Large intestine (tissue), 3 donors: ENCODE data around the gene GOLIM4. TPM values are rescaled to one million over a fixed set of nuclear protein-coding genes. Genes with fewer than 3 reads are reported as not detected.
A peak's percentile ranks its signal among the peaks of the same experiment; 100 is the strongest.

Source experiments
- DNase-seq, 2 donors: peaks; one replicate each; pipeline versions ENCODE4 v3.0.0 to v3.0.0-alpha.2; 2013
- H3K27ac ChIP-seq: one replicate; pipeline ENCODE4 v1.5.1; 2013; ENCODE audit warnings: low read length
- H3K27me3 ChIP-seq: 2 replicates; pipeline ENCODE4 v1.6.1; 2013; ENCODE audit warnings: low read length; ENCODE audit not compliant: control insufficient read depth, insufficient read depth
- H3K36me3 ChIP-seq: 2 replicates; pipeline ENCODE4 v1.6.1; 2013; ENCODE audit warnings: low read length; ENCODE audit not compliant: control insufficient read depth, insufficient read depth
- H3K4me1 ChIP-seq: one replicate; pipeline ENCODE4 v1.6.1; 2013; ENCODE audit warnings: low read length; ENCODE audit not compliant: control insufficient read depth, insufficient read depth
- H3K4me3 ChIP-seq: one replicate; pipeline ENCODE4 v1.5.1; 2013; ENCODE audit warnings: low read length
- H3K9me3 ChIP-seq: one replicate; pipeline ENCODE4 v1.6.1; 2013; ENCODE audit warnings: mild to moderate bottlenecking, low read depth, low read length, moderate library complexity; ENCODE audit not compliant: control insufficient read depth
- WGBS: methylation state at CpG from one replicate; pipeline ENCODE4 v1.1.5; 2013; ENCODE audit warnings: low lambda C conversion rate; ENCODE audit not compliant: insufficient coverage; 5-methylcytosine and 5-hydroxymethylcytosine counted together
- polyA plus RNA-seq: library from polyadenylated mRNA; unstranded; fragments of 120-200 nt; gene quantifications from one replicate; pipeline ENCODE4 v1.2.1, GENCODE V29; 2013

GOLIM4 gene
- polyA plus RNA-seq, 1 donor: 94.8 TPM

- DNase-seq: no peak
- WGBS: 100% methylated on average over 2 of the region's 3 CpGs
- no peak overlapping the region for H3K4me3 ChIP-seq
Observed at GRCh38 chr3:168100777-168101492, 5.2 kb upstream of the GOLIM4 start.

DNA sequence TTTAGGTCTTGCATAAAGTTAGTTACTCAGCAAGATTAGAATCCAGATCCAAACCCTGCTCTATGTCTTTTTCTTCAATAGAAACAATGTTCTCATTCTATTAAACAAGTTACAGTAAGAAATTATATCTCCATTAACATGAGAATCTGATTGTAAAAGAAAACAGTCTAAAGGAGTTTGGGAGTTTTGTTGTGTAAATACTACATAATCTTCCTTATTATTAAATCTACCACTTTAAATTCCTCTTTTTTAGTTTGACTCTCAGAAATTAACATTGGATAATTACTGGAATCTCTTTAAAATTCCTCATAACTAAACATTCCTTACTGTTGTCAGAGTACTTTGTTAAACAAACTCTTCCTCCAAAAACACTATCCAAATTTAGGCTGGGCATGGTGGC is 1.7 kb upstream of the GOLIM4 start:
- peaks cover 3% of the 10 kb centered on the region for H3K9me3 ChIP-seq
- H3K36me3 ChIP-seq: no peaks in the 10 kb centered on the region
- DNase-seq: no peak
- no peak overlapping the region for H3K4me3 ChIP-seq
- H3K4me1 ChIP-seq: peaks cover 8% of the 10 kb centered on the region
- H3K27me3 ChIP-seq: no peaks in the 10 kb centered on the region
- H3K27ac ChIP-seq: peak overlapping the region; percentile 98

More at GRCh38 chr3:168100777-168101492, 5.2 kb upstream of the GOLIM4 start:
- Histone ChIP-seq H3K27ac (no peak overlapping the region), H3K27me3 (no peaks in the 10 kb centered on the region), H3K4me1 (peaks cover 8% of the 10 kb centered on the region), H3K9me3 (no peaks in the 10 kb centered on the region), H3K36me3 (no peaks in the 10 kb centered on the region)

GRCh38 chr3:168096210-168096652 is 507 bp upstream of the GOLIM4 start:
- peaks cover 3% of the 10 kb centered on the region for H3K9me3 ChIP-seq
- WGBS: 0% methylated on average over 2 of the region's 17 CpGs
- H3K27ac ChIP-seq: peak overlapping the region; percentile 98
- H3K27me3 ChIP-seq: no peaks in the 10 kb centered on the region
- no peaks in the 10 kb centered on the region for H3K36me3 ChIP-seq
- no peak for DNase-seq
- H3K4me3 ChIP-seq: peak overlapping the region; percentile 94
- H3K4me1 ChIP-seq: peaks cover 10% of the 10 kb centered on the region

- Histone ChIP-seq H3K4me1 (peaks cover 19% of the 10 kb centered on the region), H3K27ac (peak overlapping the region; percentile 98), H3K4me3 (peak overlapping the region; percentile 94), H3K27me3 (no peaks in the 10 kb centered on the region), H3K9me3 (peaks cover 3% of the 10 kb centered on the region), H3K36me3 (no peaks in the 10 kb centered on the region)
- WGBS: no CpG with 5 or more reads among the region's 70 CpGs
- DNase-seq: peak; percentile 44 to 75
Observed at GRCh38 chr3:168094877-168095610, 680 bp downstream of the GOLIM4 start.

DNA sequence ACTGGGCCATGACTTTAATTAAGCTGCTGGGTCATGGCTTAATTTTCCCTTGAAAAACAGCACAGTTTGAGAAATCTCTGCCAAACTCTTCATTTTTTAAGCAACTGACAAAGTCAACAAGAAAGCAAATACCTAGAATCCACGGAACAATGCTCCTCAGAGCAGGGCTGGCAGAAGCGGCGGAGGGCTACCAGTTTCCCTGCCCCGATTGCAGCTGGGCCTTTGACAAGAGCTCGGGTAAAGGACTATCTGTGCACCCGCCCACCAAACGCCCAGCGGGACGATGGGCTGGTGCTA is 1.2 kb downstream of the GOLIM4 start:
- Histone ChIP-seq H3K27ac (peak overlapping the region; percentile 98), H3K4me3 (peak overlapping the region; percentile 94), H3K27me3 (no peaks in the 10 kb centered on the region), H3K36me3 (no peaks in the 10 kb centered on the region), H3K9me3 (peaks cover 3% of the 10 kb centered on the region), H3K4me1 (peaks cover 22% of the 10 kb centered on the region)
- no peak for DNase-seq
- 0% methylated on average over 3 of the region's 9 CpGs for WGBS

GRCh38 chr3:168093790-168094189 is 1.9 kb downstream of the GOLIM4 start:
- peaks cover 27% of the 10 kb centered on the region for H3K4me1 ChIP-seq
- peaks cover 3% of the 10 kb centered on the region for H3K9me3 ChIP-seq
- WGBS: 10% methylated on average over 2 of the region's 3 CpGs
- no peaks in the 10 kb centered on the region for H3K36me3 ChIP-seq
- peak in 1 of 2 donors; percentile 37 for DNase-seq
- H3K27me3 ChIP-seq: no peaks in the 10 kb centered on the region
- H3K27ac ChIP-seq: peak overlapping the region; percentile 98
- peak overlapping the region; percentile 94 for H3K4me3 ChIP-seq

DNA sequence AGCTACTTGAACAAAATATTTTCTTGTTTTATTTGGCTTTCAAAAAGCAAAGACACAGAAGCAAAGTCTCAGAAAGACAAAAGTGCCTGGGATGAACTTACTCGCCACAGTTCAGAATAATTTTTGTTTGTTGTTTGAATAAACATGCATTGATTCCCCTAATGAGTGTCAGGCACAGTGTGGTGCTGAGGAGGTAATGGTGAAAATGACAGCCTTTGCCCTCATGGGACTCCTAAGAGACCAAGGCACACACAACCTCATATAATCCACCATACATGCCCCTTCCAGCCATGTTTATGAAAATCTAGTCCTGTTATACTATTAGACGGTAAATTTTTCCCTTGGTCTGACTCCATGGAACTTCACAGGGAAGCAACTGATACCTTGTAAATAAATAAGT is 2.5 kb downstream of the GOLIM4 start:
- Histone ChIP-seq H3K4me1 (peaks cover 33% of the 10 kb centered on the region), H3K27ac (peak overlapping the region; percentile 98), H3K4me3 (peak overlapping the region; percentile 94), H3K36me3 (no peaks in the 10 kb centered on the region), H3K27me3 (no peaks in the 10 kb centered on the region), H3K9me3 (peaks cover 3% of the 10 kb centered on the region)
- peak in 1 of 2 donors; percentile 33 for DNase-seq
- WGBS: no CpG with 5 or more reads among the region's 2 CpGs

GRCh38 chr3:168091941-168092340 is 3.8 kb downstream of the GOLIM4 start:
- Histone ChIP-seq H3K27me3 (no peaks in the 10 kb centered on the region), H3K9me3 (peaks cover 3% of the 10 kb centered on the region), H3K27ac (peak overlapping the region; percentile 98), H3K36me3 (no peaks in the 10 kb centered on the region), H3K4me1 (peaks cover 33% of the 10 kb centered on the region), H3K4me3 (peak overlapping the region; percentile 94)
- peak in 1 of 2 donors; percentile 54 for DNase-seq

DNA sequence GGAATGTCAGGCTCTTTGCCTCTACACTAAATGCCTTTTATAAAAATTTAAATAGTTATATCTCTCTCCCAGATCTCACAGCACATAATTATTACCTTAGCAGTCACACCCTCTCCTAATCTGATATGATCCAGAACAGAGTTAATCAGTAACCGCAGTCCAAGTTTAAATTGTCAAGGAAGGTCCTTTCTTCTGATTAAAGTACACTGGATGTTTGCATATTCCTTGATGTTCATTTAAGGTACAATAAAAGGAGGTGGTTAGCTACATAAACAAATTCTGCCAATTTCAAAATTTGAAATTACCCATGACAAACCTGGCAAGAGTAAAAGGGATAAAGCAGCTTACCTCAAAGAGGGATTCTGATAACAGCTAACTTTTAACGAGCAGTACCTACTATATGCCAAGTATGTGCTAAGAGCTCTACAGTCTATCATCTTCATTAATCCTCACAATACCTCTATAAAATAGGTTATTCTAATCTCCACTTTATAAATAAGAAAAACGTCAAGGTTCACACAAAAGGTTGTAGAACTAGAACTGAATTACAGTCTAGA is 4.3 kb downstream of the GOLIM4 start:
- no peaks in the 10 kb centered on the region for H3K27me3 ChIP-seq
- WGBS: 17% methylated on average over 1 of the region's 3 CpGs
- H3K9me3 ChIP-seq: peaks cover 3% of the 10 kb centered on the region
- peak overlapping the region; percentile 6 for H3K4me3 ChIP-seq
- no peaks in the 10 kb centered on the region for H3K36me3 ChIP-seq
- peak; percentile 40 to 79 for DNase-seq
- peak overlapping the region; percentile 98 for H3K27ac ChIP-seq
- peaks cover 34% of the 10 kb centered on the region for H3K4me1 ChIP-seq

- Histone ChIP-seq H3K9me3 (peaks cover under 1% of the 10 kb centered on the region), H3K27ac (peak overlapping the region; percentile 98), H3K27me3 (no peaks in the 10 kb centered on the region), H3K4me3 (no peak overlapping the region), H3K36me3 (no peaks in the 10 kb centered on the region), H3K4me1 (peaks cover 34% of the 10 kb centered on the region)
- WGBS: 86% methylated on average over 1 of the region's 6 CpGs
- peak in 1 of 2 donors; percentile 8 for DNase-seq
Observed at GRCh38 chr3:168090306-168091085, 5.2 kb downstream of the GOLIM4 start.
